HCT116 (cell line): ENCODE data around the gene NUDT13. TPM values are rescaled to one million over a fixed set of nuclear protein-coding genes. Genes with fewer than 3 reads are reported as not detected.
A peak's percentile ranks its signal among the peaks of the same experiment; 100 is the strongest.

Source experiments
- ATAC-seq: fragments of 200-7000 bp; cut with Tn5 transposase; 2 replicates; pipeline ENCODE4 v1.9.1; 2020; ENCODE audit warnings: mild to moderate bottlenecking, moderate library complexity
- BruUV-seq: library from RNA; stranded (reverse); fragments of 400-500 nt; replicated peaks from 2 replicates; lab custom pipeline; 2021; lab: Mats Ljungman, UMichigan
- CTCF ChIA-PET: fragments of 300-600 bp; sonication (Branson Sonifier 250); formaldehyde crosslinking; loops from one replicate; lab custom pipeline; 2021; ENCODE audit warnings: antibody characterized with exemption; lab: Charles Lee
- POLR2A ChIA-PET: fragments of 300-600, 350-600 bp; sonication (Branson Sonifier 250); formaldehyde crosslinking; loops from one replicate; lab custom pipeline; 2021; ENCODE audit warnings: antibody characterized with exemption; lab: Charles Lee
- RAD21 ChIA-PET, 2 experiments: fragments of 300-600 bp; sonication (Branson Sonifier 250); formaldehyde crosslinking; loops; one replicate each; lab custom pipeline; 2023; ENCODE audit warnings: low total read pairs in 2 of 2; ENCODE audit not compliant: uncharacterized antibody in 2 of 2, unreplicated experiment in 2 of 2, low non-redundant PET in 1 of 2; lab: Charles Lee
- DNase-seq: peaks from one replicate; pipeline ENCODE4 v3.0.0-alpha.2; 2010; ENCODE audit warnings: low read depth, low spot score
- H2AFZ ChIP-seq: fragments of 200-600 bp; shearing (Covaris generic), sonication (generic); 2 replicates; pipeline ENCODE4 v1.6.1; 2017; ENCODE audit warnings: low read depth, mixed run types, mixed read lengths, antibody characterized with exemption, low read length; ENCODE audit not compliant: poor library complexity, severe bottlenecking
- H3K27ac ChIP-seq: 2 replicates; pipeline ENCODE4 v1.5.1; 2012; ENCODE audit warnings: low read depth, low read length
- H3K27me3 ChIP-seq: fragments of 200-600 bp; sonication (generic); 2 replicates; pipeline ENCODE4 v1.6.1; 2016; ENCODE audit warnings: mixed run types, low read length, mixed read lengths; ENCODE audit not compliant: insufficient read depth
- H3K36me3 ChIP-seq, 2 experiments: fragments of 200-500 bp in 1 of 2; fragments of 200-600 bp in 1 of 2; sonication (Bioruptor generic) in 1 of 2; sonication (generic) in 1 of 2; 2 replicates each; pipeline versions ENCODE4 v1.5.1 to v1.6.1; 2014 to 2016; ENCODE audit warnings: low read length in 2 of 2, inconsistent platforms in 1 of 2, mixed read lengths in 1 of 2, mixed run types in 1 of 2; ENCODE audit not compliant: insufficient read depth in 2 of 2, control insufficient read depth in 1 of 2
- H3K4me1 ChIP-seq, 2 experiments: fragments of 200-600 bp in 1 of 2; sonication (generic) in 1 of 2; 2 replicates each; pipeline versions ENCODE4 v1.5.1 to v1.6.1; 2012 to 2017; ENCODE audit warnings: low read length in 2 of 2, inconsistent platforms in 1 of 2, mild to moderate bottlenecking in 1 of 2, mixed read lengths in 1 of 2, mixed run types in 1 of 2, moderate library complexity in 1 of 2; ENCODE audit not compliant: insufficient read depth in 2 of 2, control insufficient read depth in 1 of 2
- H3K4me2 ChIP-seq: fragments of 200-600 bp; sonication (generic); 2 replicates; pipeline ENCODE4 v1.6.1; 2017; ENCODE audit warnings: mixed run types, low read length, mixed read lengths
- H3K4me3 ChIP-seq, 2 experiments: fragments of 200-600 bp in 1 of 2; sonication (generic) in 1 of 2; replicated peaks in 1 of 2; 2 replicates each; pipeline ENCODE4 v1.5.1; 2011 to 2016; ENCODE audit warnings: low read length in 2 of 2, control low read depth in 1 of 2, low read depth in 1 of 2, mild to moderate bottlenecking in 1 of 2, mixed read lengths in 1 of 2, mixed run types in 1 of 2
- H3K79me2 ChIP-seq: fragments of 200-600 bp; sonication (generic); 2 replicates; pipeline ENCODE4 v1.6.1; 2017; ENCODE audit warnings: mild to moderate bottlenecking, mixed run types, low read length, moderate library complexity, mixed read lengths; ENCODE audit not compliant: insufficient read depth
- H3K9ac ChIP-seq: fragments of 200-600 bp; sonication (generic); 2 replicates; pipeline ENCODE4 v1.6.1; 2016; ENCODE audit warnings: low read length, mixed read lengths
- H3K9me2 ChIP-seq: fragments of 200-600 bp; sonication (generic), shearing (Covaris generic); 2 replicates; pipeline ENCODE4 v1.6.1; 2017; ENCODE audit warnings: mixed run types, mild to moderate bottlenecking, moderate library complexity; ENCODE audit not compliant: insufficient read depth
- H3K9me3 ChIP-seq, 2 experiments: fragments of 200-500 bp in 1 of 2; fragments of 200-600 bp in 1 of 2; sonication (Bioruptor generic) in 1 of 2; sonication (generic) in 1 of 2; 2 replicates each; pipeline ENCODE4 v1.6.1; 2014 to 2017; ENCODE audit warnings: low read length in 2 of 2, mixed read lengths in 2 of 2, inconsistent platforms in 1 of 2, low read depth in 1 of 2, mild to moderate bottlenecking in 1 of 2, mixed run types in 1 of 2, moderate library complexity in 1 of 2; ENCODE audit not compliant: control insufficient read depth in 1 of 2, insufficient read depth in 1 of 2
- H4K20me1 ChIP-seq: fragments of 200-600 bp; sonication (generic), shearing (Covaris generic); 2 replicates; pipeline ENCODE4 v1.6.1; 2017; ENCODE audit warnings: mixed run types, mild to moderate bottlenecking, moderate library complexity; ENCODE audit not compliant: insufficient read depth
- CBX3 ChIP-seq: IDR thresholded peaks from 2 replicates; pipeline ENCODE4 v1.6.1; 2012; ENCODE audit warnings: low read depth
- CEBPB ChIP-seq: IDR thresholded peaks from 2 replicates; pipeline ENCODE4 v1.6.1; 2012; ENCODE audit warnings: low read depth
- EGR1 ChIP-seq: IDR thresholded peaks from 2 replicates; pipeline ENCODE4 v1.6.1; 2012; ENCODE audit warnings: low read depth
- ELF1 ChIP-seq: IDR thresholded peaks from 2 replicates; pipeline ENCODE4 v1.6.1; 2012; ENCODE audit warnings: low read depth, borderline replicate concordance
- EZH2 ChIP-seq: fragments of 200-600 bp; sonication (generic); IDR thresholded peaks from 2 replicates; pipeline ENCODE4 v1.6.1; 2017; ENCODE audit warnings: antibody characterized with exemption, mixed run types
- EZH2phosphoT487 ChIP-seq: fragments of 200-600 bp; IDR thresholded peaks from 2 replicates; pipeline ENCODE4 v1.6.1; 2018; ENCODE audit warnings: antibody characterized with exemption, borderline replicate concordance
- FOSL1 ChIP-seq: IDR thresholded peaks from 2 replicates; pipeline ENCODE4 v1.6.1; 2012; ENCODE audit warnings: low read depth
- JUND ChIP-seq: IDR thresholded peaks from 2 replicates; pipeline ENCODE4 v1.6.1; 2012
- POLR2A ChIP-seq: IDR thresholded peaks from 2 replicates; pipeline ENCODE4 v1.7.0; 2011; ENCODE audit warnings: borderline replicate concordance; ENCODE audit not compliant: insufficient read depth, insufficient read length; ENCODE audit errors: extremely low read depth
- POLR2AphosphoS5 ChIP-seq: IDR thresholded peaks from 2 replicates; pipeline ENCODE4 v1.6.1; 2011; ENCODE audit warnings: mild to moderate bottlenecking, low read depth, low read length, moderate library complexity
- RAD21 ChIP-seq: IDR thresholded peaks from 2 replicates; pipeline ENCODE4 v1.6.1; 2012; ENCODE audit warnings: low read depth, mild to moderate bottlenecking
- SIN3A ChIP-seq: IDR thresholded peaks from 2 replicates; pipeline ENCODE4 v1.6.1; 2012; ENCODE audit warnings: low read depth
- SP1 ChIP-seq: IDR thresholded peaks from 2 replicates; pipeline ENCODE4 v1.6.1; 2012; ENCODE audit warnings: low read depth
- SRF ChIP-seq: IDR thresholded peaks from 2 replicates; pipeline ENCODE4 v1.6.1; 2012; ENCODE audit warnings: low read depth
- TCF7L2 ChIP-seq: IDR thresholded peaks from 2 replicates; pipeline ENCODE4 v1.7.0; 2011; ENCODE audit warnings: borderline replicate concordance, inconsistent platforms; ENCODE audit not compliant: insufficient read depth, insufficient read length; ENCODE audit errors: extremely low read depth
- YY1 ChIP-seq: IDR thresholded peaks from 2 replicates; pipeline ENCODE4 v1.6.1; 2011; ENCODE audit warnings: low read length, low read depth, moderate library complexity, mild to moderate bottlenecking; ENCODE audit not compliant: insufficient replicate concordance; ENCODE audit errors: extremely low read depth
- ZFX ChIP-seq: fragments of 450-650 bp; IDR thresholded peaks from 2 replicates; pipeline ENCODE4 v1.6.1; 2017
- ZNF274 ChIP-seq: fragments of 200-500 bp; sonication (Bioruptor generic); IDR thresholded peaks from 2 replicates; pipeline ENCODE4 v1.6.1; 2014; ENCODE audit warnings: mild to moderate bottlenecking, low read depth, low read length, inconsistent platforms
- intact Hi-C: fragments of 100-400 bp; cut with micrococcal nuclease; formaldehyde crosslinking; loops from 2 replicates; pipeline ENCODE4 v1.10.0; 2022
- total RNA-seq: library from RNA; stranded (reverse); gene quantifications from one replicate; pipeline ENCODE4 v1.2.1, GENCODE V29; 2021; ENCODE audit not compliant: unreplicated experiment
- TF ChIP-seq, protein P1 (sequence below), 3 experiments: fragments of 200-600 bp in 1 of 3; sonication (generic) in 1 of 3; IDR thresholded peaks in 2 of 3; conservative IDR thresholded peaks in 1 of 3; 2 replicates each; pipeline ENCODE4 v1.5.1; 2012 to 2017; ENCODE audit warnings: low read depth in 2 of 3, low read length in 2 of 3, antibody characterized with exemption in 1 of 3, borderline replicate concordance in 1 of 3, control low read depth in 1 of 3, mild to moderate bottlenecking in 1 of 3, mixed read lengths in 1 of 3, mixed run types in 1 of 3, moderate library complexity in 1 of 3; ENCODE audit not compliant: insufficient read depth in 1 of 3
- TF ChIP-seq, protein P2 (sequence below): IDR thresholded peaks from 2 replicates; pipeline ENCODE4 v1.6.1; 2012

NUDT13 gene
- total RNA-seq, 1 experiment from 2014 or later: 1.2 TPM

DNA sequence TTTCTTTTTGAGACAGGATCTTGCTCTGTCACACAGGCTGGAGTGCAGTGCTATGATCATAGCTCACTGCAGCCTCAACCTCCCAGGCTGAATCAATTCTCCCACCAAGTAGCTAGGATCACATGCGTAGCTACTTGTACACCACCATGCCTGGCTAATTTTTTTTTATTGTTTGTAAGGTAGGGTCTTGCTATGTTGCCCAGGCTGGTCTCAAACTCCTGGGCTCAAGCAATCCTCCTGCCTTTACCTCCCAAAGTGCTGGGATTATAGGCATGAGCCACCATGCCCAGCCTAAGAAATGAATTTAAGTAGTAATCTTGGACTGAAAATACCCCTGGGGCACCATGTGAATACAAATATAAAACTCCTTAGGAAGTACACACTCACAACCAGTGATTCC lies 5.8 kb downstream of the NUDT13 start (continued):
- TF ChIP-seq EZH2: no peak

DNA sequence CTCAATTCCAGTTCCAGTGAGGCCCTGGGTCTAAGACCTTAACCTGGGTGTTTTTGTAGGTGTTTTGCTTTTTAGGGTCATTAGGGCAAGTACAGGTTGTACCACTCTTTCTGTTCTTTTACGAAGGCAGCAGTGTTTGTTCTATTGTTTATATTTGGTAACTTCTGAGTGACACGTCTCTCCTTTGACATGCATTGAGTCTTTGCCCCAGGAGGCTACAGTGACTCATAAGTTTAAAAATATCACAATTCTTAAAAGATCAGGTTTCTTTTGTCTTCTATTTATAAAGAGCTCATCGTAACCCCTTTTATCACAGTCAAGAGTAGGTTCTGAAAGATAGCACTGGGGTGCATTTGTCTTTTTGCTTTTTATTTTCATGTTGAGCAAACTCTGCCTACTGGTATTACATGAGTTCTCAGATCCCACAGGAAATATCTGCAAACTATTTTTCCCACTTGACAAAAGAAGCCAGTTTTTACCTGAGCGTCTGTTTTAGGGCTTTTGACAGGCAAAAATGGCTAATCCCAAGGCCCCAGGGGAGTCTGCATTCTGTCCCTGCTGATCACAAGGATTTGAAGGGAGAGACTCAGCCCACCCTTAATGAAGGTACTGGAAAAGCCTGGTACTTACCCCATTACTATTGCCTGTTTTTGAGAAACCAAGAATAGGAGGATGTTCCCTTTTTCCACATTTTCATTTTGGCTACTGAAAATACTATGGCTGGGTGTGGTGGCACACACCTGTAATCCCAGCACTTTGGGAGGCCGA lies 7.9 kb downstream of the NUDT13 start:
- ATAC-seq (peak; percentile 87), DNase-seq (peak; percentile 59)
- Histone ChIP-seq H3K79me2 (no peaks in the 10 kb centered on the region), H3K4me2 (peak overlapping the region; percentile 81), H3K36me3 (no peaks in the 10 kb centered on the region), H3K9me3 (no peaks in the 10 kb centered on the region), H3K27ac (peak overlapping the region; percentile 80), H2AFZ (no peak overlapping the region), H3K9me2 (no peaks in the 10 kb centered on the region), H3K9ac (peak overlapping the region; percentile 53), H4K20me1 (no peaks in the 10 kb centered on the region), H3K27me3 (no peaks in the 10 kb centered on the region), H3K4me3 (peak overlapping the region; percentile 16 to 44; a peak in 3 of 4 replicates), H3K4me1 (peaks cover 15 to 42% of the 10 kb centered on the region in 2 experiments)
- RAD21 ChIA-PET: no interaction called here
- intact Hi-C loops: no loop called here
- no TSS peak for BruUV-seq
- POLR2A ChIA-PET: interaction anchor here (1.0 kb wide), 1 partner anchor 21 kb away, joined by 4 read pairs; the partner anchor contains the start of gene P4HA1
- CTCF ChIA-PET: no interaction called here
- TF ChIP-seq, protein P1, sequence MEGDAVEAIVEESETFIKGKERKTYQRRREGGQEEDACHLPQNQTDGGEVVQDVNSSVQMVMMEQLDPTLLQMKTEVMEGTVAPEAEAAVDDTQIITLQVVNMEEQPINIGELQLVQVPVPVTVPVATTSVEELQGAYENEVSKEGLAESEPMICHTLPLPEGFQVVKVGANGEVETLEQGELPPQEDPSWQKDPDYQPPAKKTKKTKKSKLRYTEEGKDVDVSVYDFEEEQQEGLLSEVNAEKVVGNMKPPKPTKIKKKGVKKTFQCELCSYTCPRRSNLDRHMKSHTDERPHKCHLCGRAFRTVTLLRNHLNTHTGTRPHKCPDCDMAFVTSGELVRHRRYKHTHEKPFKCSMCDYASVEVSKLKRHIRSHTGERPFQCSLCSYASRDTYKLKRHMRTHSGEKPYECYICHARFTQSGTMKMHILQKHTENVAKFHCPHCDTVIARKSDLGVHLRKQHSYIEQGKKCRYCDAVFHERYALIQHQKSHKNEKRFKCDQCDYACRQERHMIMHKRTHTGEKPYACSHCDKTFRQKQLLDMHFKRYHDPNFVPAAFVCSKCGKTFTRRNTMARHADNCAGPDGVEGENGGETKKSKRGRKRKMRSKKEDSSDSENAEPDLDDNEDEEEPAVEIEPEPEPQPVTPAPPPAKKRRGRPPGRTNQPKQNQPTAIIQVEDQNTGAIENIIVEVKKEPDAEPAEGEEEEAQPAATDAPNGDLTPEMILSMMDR (IDR thresholded peaks at IDR 0.05 in 2 of 3, conservative IDR thresholded peaks at IDR 0.05 in 1 of 3; ENCODE audit: borderline replicate concordance in 1 of 3, insufficient read depth in 1 of 3, low read depth in 2 of 3, low read length in 2 of 3): no peak
- TF ChIP-seq RAD21 (no peak), SRF (peak; percentile 67; the same call in 1 of the 2 replicates), SP1 (peak; percentile 89), JUND (peak; percentile 88), ELF1 (no peak; the same call in 1 of the 2 replicates), YY1 (no peak), SIN3A (peak; percentile 74; the same call in 1 of the 2 replicates), EZH2 (no peak), EGR1 (no peak), ZFX (no peak), POLR2A (no peak), CBX3 (peak; percentile 63), FOSL1 (peak; percentile 89), EZH2phosphoT487 (no peak), CEBPB (peak; percentile 76), POLR2AphosphoS5 (peak; percentile 47; the same call in 1 of the 2 replicates), TCF7L2 (no peak), ZNF274 (no peak)
- TF ChIP-seq, protein P2, sequence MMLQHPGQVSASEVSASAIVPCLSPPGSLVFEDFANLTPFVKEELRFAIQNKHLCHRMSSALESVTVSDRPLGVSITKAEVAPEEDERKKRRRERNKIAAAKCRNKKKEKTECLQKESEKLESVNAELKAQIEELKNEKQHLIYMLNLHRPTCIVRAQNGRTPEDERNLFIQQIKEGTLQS: no peak
